AG10803 (cell line): Measurements from ENCODE around the gene SYDE2.

Experiments
- DNase-seq: peaks from one replicate; pipeline ENCODE4 v3.0.0; 2010; ENCODE audit warnings: low read depth
- H3K4me3 ChIP-seq: 2 replicates; pipeline ENCODE4 v1.5.1; 2011; ENCODE audit warnings: mild to moderate bottlenecking, low read length, control low read depth
- TF ChIP-seq, protein P1 (sequence below): conservative IDR thresholded peaks from 2 replicates; pipeline ENCODE4 v1.5.1; 2011; ENCODE audit warnings: mild to moderate bottlenecking, low read length, control low read depth, inconsistent platforms

Gene SYDE2

GRCh38 chr1:85224734-85225623 is 24.2 kb upstream of the SYDE2 start:
- TF ChIP-seq, protein P1, sequence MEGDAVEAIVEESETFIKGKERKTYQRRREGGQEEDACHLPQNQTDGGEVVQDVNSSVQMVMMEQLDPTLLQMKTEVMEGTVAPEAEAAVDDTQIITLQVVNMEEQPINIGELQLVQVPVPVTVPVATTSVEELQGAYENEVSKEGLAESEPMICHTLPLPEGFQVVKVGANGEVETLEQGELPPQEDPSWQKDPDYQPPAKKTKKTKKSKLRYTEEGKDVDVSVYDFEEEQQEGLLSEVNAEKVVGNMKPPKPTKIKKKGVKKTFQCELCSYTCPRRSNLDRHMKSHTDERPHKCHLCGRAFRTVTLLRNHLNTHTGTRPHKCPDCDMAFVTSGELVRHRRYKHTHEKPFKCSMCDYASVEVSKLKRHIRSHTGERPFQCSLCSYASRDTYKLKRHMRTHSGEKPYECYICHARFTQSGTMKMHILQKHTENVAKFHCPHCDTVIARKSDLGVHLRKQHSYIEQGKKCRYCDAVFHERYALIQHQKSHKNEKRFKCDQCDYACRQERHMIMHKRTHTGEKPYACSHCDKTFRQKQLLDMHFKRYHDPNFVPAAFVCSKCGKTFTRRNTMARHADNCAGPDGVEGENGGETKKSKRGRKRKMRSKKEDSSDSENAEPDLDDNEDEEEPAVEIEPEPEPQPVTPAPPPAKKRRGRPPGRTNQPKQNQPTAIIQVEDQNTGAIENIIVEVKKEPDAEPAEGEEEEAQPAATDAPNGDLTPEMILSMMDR: no peak
- no peak for DNase-seq
- H3K4me3 ChIP-seq: no peak overlapping the region

GRCh38 chr1:85224295-85224694 is 23.5 kb upstream of the SYDE2 start:
- TF ChIP-seq, protein P1: no peak
- no peak overlapping the region for H3K4me3 ChIP-seq
- no peak for DNase-seq

DNA sequence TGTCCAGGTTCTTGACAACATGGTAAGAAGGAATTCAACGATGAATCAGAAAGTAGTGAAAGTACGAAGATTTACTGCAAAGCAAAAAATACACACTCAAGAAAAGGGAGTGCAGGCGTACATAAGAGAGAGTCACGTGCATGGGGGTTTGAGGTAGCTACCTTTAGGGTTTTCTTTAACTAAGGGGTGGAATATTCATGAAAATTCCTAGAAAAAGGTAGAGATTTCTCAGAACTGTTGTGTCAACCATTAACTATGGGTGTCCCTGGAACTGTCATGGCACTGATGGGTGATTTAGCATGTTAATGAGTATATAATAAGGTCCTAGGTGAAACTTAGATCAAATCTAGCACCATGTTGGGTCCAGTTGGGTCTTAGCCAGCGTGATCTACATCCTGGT is 22.5 kb upstream of the SYDE2 start:
- DNase-seq: no peak

DNA sequence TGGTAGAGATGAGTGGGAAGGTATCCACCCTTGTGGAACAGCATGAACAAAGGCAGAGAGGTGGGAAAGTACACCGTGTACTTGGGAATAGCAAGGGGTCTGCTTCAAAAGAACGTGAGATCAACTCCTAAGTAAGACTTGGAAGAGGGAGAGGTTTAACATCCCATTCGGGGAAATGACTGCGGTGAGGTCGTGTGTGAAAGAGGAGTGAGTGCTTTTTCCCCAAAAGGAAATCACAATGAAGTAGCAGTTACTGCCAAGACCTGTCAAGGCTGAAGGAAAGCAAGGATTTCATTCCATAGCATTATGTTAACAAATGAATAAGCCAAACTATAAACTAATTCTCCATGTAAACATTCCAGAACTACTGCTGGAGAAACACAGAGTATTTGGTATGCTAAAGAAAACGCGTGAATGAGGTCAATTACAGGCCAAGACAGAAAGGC is 20.0 kb upstream of the SYDE2 start:
- no peak overlapping the region for H3K4me3 ChIP-seq
- TF ChIP-seq, protein P1: no peak
- DNase-seq: no peak

More for the DNA sequence above, 22.5 kb upstream of the SYDE2 start:
- TF ChIP-seq, protein P1: no peak
- no peak overlapping the region for H3K4me3 ChIP-seq

- no peak overlapping the region for H3K4me3 ChIP-seq
- TF ChIP-seq, protein P1: no peak
- no peak for DNase-seq
These were observed 19.2 kb upstream of the SYDE2 start for GRCh38 chr1:85219853-85220610.

- H3K4me3 ChIP-seq: no peak overlapping the region
- DNase-seq: no peak
- TF ChIP-seq, protein P1: no peak
These were observed 15.9 kb upstream of the SYDE2 start for GRCh38 chr1:85216697-85217096.
